Breast epithelium (tissue), 3 donors: ENCODE data around the gene MCM5.

Experiments used
- CTCF ChIP-seq, 3 donors: fragments of 450-650 bp; IDR thresholded peaks; one replicate each; pipeline ENCODE4 v1.5.1; 2016 to 2017; ENCODE audit warnings: antibody characterized with exemption in 3 of 3, mild to moderate bottlenecking in 3 of 3, moderate library complexity in 3 of 3
- POLR2AphosphoS5 ChIP-seq, 3 donors: sonication (generic); formaldehyde crosslinking; IDR thresholded peaks; one replicate each; pipeline ENCODE4 v1.6.1; 2017; ENCODE audit warnings: antibody characterized with exemption in 3 of 3

GRCh38 chr22:35375031-35375430 lies 24.9 kb upstream of the MCM5 start:
- TF ChIP-seq CTCF (IDR thresholded peaks at IDR 0.05) (no peak), POLR2AphosphoS5 (IDR thresholded peaks at IDR 0.05) (no peak)
